ENCODE measurements around the gene SULT1B1.

The SULT1B1 gene

DNA sequence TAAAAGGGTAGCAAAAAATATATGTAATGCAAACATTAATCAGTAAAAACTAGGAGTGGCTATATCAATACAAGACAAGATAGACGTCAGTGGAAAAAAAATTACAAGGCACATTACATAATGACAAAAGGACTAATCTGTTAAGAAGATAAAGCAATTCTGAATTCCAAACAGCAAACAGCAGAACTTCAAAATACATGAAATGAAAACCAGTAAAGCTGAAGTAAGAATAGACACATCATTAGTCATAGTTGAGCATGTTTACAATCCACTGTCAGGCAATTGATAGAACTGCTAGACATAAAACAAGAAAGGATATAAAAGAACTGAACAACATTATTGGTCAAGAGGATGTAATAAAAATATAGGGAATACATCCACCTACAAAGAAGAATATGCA is 12.2 kb downstream of the SULT1B1 start:
- DNase-seq, result no peak

- no peak for DNase-seq
Observed at GRCh38 chr4:69744157-69744478, 16.3 kb downstream of the SULT1B1 start.

DNA sequence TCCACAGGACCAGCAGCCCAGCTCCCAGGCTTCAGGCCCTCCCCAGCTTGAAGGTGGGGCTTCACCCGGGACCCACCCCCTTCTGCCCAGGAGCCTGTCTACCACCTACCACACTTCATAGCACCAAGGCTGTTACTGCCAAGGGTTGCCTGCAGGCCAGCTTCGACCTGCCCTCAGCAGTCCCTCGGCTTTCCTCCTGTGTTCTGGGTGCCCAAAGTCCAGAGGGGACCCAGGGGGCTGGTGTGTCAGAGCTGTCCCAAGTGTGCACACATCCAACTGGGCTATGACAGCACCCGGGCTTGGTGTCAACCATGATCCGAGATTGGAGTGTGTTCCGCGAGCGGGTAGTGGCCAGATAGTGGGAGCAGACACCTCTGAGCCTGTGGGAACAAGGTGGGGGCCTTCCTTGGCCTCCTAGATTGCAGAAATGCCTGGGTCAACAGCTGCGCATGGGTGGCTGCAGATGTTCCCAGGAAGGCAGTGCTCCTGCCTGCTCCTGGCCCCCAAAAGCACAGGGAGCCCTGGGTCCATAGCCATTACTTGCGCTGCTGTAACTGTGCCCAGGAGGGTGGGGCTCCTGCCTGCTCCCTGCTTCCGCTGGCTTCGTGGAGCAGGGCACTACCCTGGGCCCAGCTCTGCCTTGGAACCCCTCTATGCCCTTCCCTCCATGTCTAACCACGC is 16.8 kb downstream of the SULT1B1 start:
- DNase-seq, result no peak

DNA sequence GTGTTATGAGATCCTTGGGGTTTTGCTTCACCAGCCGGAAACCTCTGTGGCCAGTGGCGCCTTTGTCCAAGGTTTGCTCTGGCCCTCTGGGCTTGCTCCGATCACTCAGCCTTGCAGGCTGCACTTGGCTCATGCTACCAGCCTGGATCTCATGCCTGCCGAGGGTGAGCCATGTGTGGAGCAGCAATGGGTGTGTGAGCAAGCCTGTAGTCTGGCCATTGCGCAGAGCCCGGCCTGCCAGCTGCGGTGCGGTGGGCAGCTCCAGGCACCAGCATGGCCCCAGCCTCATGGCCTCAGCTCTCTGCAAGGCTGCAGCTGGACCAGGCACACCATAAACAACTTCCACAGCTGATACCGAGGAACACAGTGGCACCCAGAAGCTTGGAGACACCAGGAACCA is 17.8 kb downstream of the SULT1B1 start:
- no peak for DNase-seq

DNA sequence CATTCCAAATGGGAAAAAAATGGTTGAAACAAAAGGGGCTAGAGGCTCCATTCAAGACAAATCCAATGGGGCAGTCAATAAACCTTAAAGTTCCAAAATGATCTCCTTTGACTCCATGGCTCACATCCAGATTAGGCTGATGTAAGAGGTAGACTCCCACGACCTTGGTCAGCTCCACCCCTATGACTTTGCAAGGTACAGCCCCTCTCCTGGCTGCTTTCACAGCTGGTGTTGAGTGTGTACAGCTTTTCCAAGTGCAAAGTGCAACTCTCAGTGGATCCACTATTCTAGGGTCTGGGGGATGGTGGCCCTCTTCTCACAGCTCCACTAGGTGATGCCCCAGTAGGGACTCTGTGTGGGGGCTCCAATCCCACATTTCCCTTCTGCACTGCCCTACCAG is 21.5 kb downstream of the SULT1B1 start:
- DNase-seq, result no peak

DNA sequence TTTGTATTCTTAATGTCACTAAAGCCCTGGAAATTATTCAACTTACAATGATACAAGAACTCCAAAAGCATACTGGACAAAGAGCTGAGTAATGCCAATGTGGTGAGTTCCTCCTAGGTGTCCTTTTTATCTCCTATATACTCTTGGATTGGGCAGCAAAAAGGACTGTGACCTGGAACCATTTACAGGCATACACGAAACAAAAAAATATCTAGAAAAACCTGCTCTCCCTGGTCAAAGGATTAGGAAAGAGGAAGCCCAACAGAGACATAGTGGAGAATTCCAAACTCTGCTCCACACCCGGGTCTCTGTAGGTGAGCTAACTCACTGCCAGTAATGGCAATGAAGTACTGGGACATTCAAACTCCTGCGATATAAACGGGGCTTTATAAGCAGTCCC is 25.3 kb downstream of the SULT1B1 start:
- DNase-seq, result no peak

DNA sequence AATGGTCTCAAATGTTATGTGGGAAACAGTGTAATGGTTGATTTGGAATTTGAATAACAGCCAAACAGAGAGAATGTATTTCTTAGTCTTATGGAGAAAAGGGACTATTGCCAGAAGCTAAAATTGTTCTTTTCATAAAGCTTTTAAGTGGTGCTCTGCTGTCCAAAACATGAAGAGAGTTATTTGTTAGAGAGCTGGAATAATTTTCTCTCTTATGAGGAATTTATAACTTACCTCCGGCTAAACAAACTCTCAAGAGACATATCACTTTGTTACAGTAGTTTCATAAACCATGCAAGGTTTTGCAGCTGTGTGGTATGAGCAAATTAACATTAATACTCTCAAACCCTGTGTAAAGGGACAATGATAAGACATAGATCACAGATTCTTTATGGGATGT is 28.6 kb downstream of the SULT1B1 start:
- no peak for DNase-seq

GRCh38 chr4:69731241-69731640 is 29.2 kb downstream of the SULT1B1 start:
- no peak for DNase-seq

DNA sequence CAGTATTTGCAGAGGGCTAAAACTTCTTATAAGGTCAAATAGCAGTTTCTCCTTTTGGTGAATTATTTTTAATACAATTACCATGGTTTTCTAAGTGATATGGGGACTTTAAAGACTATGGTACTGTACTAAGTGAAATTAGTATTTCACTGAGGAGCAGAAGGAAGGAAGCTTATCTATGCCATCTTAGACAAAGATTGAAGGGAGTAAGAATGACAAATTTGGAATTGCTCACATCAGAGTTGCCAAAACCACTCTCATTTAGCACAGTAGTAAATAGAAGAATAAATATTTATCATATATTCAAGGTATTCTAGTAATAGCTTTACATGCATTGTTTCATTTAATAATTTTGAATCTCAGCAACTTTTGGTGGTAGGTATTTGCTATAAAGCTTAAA is 30.4 kb downstream of the SULT1B1 start:
- DNase-seq, result no peak

DNA sequence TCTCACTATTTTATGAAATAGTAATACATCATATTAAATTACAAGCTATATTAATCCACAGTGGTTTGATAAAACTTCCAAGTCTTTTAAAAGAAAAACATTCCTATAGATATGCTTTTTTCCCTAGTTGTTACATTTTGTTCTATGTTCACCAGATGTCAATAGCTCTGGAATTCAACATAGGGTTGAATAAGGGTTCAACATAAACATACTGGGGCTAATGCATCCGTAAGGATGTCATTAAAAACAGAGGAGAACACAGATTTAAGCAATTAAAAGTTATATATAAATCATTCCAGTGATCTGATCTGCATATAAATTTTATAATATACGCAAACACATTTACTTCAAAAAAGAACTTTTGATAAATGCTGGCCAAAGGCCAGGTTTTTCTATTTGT is 32.5 kb downstream of the SULT1B1 start:
- no peak for DNase-seq

GRCh38 chr4:69727426-69727825 is 33.0 kb downstream of the SULT1B1 start:
- no peak for DNase-seq

GRCh38 chr4:69726971-69727370 is 33.4 kb downstream of the SULT1B1 start:
- DNase-seq, result no peak

GRCh38 chr4:69718396-69719271 is 41.8 kb downstream of the SULT1B1 start:
- DNase-seq, result peak; percentile 61 to 68

- no peak for DNase-seq
Observed at GRCh38 chr4:69717778-69718177, 42.6 kb downstream of the SULT1B1 start.

DNA sequence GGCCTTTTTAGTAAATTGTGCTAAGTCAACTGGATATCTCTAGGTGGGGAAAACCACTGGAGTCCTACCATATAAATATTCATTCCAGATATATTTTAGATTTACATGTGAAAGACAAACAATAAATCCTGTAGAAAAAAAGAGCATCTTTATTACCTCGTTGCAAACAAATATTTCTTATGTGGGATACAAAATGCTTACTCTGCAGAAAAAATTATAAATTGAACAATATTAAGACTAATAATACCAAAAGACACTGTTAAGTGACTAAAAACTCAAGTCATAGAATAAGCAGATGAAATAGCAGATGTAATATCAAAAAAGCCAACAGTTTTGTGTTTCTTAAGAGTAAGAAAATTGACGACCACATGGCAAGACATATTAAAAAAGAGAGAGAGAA is 43.8 kb downstream of the SULT1B1 start:
- DNase-seq, result no peak

DNA sequence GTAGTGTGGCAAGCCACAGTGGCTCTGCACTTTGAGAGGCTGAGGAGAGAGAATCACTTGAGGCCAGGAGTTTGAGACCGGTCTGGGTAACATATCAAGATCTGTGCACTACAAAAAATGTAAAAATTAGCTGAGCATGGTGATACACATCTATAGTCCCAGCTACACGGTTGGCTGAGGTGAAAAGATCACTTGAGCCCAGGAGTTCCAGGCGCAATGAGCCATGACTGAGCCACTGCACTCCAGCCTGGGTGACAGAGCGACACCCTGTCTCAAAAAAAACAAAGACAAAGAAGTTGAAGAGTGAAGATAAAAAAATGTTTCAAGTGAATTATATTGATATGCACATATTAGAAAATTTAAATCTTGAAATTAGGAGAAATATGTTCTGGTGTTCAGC is 46.3 kb downstream of the SULT1B1 start:
- no peak for DNase-seq

GRCh38 chr4:69713593-69713992 is 46.8 kb downstream of the SULT1B1 start:
- DNase-seq, result peak; percentile 84 to 90

- DNase-seq, result no peak
Observed at GRCh38 chr4:69710580-69710979, 49.8 kb downstream of the SULT1B1 start.

GRCh38 chr4:69708211-69708610 is 52.2 kb downstream of the SULT1B1 start:
- DNase-seq, result no peak

DNA sequence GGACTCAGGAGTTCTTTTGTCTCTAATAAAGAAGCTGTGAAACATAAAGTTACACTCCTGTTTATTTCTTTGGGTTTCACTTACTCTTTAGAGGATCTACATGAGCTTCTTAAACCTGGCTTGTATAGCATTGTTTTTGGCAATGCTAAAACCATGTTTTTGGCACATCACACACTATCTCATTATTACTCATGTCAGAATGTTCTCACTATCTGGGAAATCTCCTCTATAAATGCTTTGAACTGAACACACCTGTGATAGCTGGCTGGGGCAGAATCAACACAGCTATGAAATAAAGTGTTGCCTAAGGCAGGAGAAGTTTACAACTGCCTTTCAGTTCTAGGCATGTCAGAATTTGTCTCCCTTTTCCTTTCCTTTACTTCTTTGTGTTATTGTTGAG is 52.6 kb downstream of the SULT1B1 start:
- no peak for DNase-seq

GRCh38 chr4:69702201-69702600 is 58.2 kb downstream of the SULT1B1 start:
- no peak for DNase-seq

- DNase-seq, result no peak
Observed at GRCh38 chr4:69701696-69702095, 58.7 kb downstream of the SULT1B1 start.

DNA sequence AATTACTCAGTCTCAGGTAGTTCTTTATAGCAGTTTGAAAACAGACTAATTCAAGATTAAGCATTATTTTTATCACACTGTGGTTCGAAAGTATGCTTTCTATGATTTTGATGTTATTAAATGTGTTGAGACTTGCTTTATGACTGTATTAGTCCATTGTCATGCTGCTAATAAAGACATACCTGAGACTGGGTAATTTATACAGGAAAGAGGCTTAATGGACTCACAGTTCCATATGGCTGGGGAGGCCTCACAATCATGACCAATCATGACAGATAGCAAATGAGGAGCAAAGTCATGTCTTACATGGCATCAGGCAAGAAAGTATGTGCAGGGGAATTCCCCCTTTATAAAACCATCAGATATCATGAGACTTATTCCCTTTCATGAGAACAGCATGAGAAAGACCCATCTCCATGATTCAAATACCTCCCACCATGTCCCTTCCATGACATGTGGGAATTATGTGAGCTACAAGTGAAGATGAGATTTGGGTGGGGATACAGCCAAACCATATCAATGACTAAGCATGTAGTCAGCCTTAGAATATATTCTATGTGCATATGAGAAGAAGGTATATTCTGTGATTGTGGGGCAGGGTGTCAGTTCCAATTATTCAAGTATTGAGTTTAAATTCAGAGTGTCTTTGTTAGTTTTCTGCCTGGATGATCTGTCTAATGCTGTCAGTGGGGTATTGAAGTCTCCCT is 62.7 kb downstream of the SULT1B1 start:
- no peak for DNase-seq

DNA sequence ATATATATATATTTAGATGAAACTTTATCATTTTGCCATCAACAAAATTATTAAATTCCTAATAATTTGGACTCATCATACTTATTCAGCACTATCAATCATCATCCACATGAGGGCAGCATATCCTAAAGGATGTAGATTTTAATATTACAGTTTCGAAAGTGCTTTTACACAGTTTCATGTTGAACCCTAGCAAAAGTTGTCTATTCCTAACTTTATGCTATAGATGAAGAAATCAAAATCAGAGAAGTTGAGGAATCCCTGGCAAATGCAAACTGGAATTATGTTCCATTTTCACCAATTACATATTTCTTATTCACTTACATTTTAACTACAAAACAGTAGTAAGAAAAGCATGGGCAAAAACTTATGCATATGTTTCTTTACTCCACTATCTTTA is 70.8 kb downstream of the SULT1B1 start:
- DNase-seq, result peak; percentile 54 to 61

Data from AML-193 (cell line).